ENCODE measurements around the gene TBC1D22A.
"Not testable (repeated sequence)": the region's sequence is repeated elsewhere in the genome, so short reads cannot be mapped to it uniquely, and the experiment has no call there.

TBC1D22A gene

GRCh38 chr22:47038206-47038835 is 275.9 kb downstream of the TBC1D22A start:
- DNase-seq = no peak

GRCh38 chr22:47039356-47039755 is 276.9 kb downstream of the TBC1D22A start:
- no peak for DNase-seq

DNA sequence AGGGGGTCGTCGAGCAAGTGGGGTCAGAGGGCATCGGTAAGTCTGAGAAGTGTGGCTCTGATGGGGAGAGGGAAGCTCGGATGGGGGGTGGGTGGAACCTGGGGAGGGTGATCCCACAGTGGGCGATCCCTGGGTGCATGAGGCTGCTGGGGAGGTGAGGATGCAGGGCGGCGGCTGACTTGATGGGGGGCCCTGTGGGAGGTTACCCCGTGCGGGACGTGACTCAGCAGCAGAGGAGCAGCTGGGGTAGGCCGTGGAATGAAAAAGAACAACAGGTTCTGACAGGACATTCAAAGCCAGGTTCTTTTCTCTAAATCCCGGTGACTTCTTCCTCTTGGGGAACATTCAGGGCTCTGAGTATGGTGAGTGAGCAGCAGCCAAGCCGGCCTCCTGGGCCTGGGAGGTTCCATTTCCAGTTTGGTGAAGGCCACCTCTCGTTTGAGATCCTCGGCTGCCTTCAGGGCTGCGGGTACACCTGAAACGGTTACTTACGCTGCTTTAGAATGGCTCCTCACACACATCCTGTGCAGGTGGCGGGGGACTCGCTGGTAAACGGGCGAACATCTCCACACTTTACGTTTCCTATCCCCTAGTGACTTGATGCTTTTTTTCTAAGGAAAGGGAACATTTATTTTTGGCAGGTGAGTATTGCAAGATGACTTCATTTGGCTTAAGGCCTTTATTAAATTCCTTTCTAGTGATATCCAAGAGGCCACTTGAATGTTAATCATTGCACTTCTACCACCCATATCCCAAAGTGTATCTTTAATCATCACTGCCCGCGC is 278.2 kb downstream of the TBC1D22A start:
- DNase-seq = no peak

- no peak for DNase-seq
Measured at GRCh38 chr22:47041271-47042115, 279.0 kb downstream of the TBC1D22A start.

GRCh38 chr22:47042116-47042825 is 279.8 kb downstream of the TBC1D22A start:
- DNase-seq = no peak

DNA sequence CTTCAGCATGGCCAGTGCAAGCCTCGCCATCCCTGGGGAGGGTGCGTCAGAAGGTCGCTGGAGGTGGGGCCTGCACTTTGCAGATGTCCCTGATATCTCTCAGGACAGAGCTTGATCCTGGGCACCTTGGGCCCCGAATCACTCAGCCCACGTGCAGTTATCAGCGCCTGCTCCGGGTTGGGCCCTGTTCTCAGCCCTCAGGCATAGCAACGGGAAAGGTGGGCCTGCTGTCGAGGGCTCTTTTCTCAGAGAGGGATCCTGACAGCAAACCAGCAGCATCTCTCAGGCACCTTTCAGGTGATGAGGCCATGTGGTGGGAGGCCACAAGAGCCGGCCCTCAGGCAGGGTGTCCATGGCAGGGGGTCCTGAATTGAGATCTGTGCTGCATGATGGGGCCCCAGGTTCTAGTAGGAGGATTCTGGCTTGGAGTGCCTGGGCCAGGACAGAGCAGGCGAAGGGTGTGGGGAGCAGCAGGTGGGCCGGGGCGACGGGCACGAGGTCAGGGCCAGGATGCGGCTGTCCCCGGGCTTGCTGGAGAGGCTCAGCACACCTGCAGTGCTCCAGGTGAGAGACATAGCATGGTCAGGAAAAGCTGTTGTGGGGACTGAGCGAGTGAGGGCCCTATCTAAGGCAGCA is 280.5 kb downstream of the TBC1D22A start:
- no peak for DNase-seq

DNA sequence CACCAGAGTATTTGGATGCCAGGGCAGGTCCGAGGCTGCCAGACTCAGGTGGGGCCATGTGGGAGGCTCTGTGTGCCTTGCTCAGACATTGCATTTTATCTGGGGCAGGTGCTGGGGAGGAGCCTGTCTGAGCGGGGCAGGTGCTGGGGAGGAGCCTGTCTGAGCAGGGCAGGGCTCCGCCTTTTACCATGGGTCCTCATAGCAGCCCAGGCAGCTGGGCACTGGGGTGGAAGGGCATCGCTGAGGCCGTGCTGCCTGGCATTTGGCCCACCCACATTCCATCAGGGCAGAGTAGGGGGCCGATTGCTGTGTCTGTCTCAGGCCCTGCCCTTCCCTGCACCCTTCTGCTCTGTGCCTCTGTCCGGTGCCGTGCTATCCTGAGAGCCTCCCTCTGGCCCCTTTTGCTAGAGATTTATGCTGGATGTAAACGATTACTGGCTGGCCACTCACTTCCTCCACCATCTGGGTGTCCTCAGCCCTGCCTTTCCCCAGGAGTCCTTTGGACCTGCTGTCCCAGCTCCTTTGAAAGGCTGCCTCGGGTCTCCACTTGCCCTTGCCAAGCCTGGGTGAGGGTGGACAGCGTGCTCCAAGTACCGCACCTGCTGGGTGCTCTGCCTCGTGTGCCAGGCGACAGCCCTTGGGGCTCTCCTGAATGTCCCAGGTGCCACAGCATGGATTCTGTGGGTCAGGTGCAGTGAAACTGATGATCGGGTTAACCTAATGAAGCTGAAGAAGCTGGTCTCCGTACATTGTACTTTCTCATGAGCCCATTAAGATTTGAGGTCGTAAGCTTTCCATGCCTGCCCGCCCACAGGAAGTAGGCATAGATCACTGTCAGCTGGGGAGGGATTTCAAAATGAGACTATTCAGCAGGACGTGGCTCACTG is 281.6 kb downstream of the TBC1D22A start:
- peak; percentile 78 for DNase-seq

GRCh38 chr22:47044722-47045535 is 282.5 kb downstream of the TBC1D22A start:
- DNase-seq = no peak

GRCh38 chr22:47045691-47046410 is 283.4 kb downstream of the TBC1D22A start:
- DNase-seq = no peak

DNA sequence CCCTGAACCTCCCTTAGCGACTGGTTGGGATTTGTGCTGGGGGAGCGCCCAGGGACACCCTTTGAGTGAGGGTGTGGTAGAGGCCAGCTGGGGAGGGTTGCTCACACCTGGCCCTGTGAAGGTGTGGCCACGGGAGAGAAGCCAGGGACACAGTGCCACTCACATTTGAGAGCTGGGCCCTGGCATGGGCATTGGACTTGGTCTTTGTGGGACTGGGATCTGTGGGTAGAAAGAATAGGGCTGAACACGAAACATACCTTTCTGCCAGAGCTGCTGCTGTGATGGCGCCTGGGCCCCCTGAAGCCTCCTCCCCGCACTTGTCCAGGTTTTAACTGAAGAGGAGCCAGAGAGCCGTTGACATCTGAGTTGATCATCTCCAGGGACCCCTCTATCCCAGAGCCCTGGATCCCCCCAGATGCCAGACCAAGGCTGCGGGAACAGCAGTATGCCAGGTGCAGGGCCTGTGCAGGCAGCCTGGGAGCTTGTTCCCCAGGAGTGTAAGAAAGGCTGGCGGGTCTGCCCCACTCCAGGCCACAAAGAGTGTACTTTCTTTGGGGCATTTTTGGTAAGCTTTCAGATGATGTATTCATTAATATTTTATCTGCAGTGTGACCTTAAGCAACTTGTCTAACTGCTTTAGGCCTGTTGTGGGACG is 284.1 kb downstream of the TBC1D22A start:
- no peak for DNase-seq

DNA sequence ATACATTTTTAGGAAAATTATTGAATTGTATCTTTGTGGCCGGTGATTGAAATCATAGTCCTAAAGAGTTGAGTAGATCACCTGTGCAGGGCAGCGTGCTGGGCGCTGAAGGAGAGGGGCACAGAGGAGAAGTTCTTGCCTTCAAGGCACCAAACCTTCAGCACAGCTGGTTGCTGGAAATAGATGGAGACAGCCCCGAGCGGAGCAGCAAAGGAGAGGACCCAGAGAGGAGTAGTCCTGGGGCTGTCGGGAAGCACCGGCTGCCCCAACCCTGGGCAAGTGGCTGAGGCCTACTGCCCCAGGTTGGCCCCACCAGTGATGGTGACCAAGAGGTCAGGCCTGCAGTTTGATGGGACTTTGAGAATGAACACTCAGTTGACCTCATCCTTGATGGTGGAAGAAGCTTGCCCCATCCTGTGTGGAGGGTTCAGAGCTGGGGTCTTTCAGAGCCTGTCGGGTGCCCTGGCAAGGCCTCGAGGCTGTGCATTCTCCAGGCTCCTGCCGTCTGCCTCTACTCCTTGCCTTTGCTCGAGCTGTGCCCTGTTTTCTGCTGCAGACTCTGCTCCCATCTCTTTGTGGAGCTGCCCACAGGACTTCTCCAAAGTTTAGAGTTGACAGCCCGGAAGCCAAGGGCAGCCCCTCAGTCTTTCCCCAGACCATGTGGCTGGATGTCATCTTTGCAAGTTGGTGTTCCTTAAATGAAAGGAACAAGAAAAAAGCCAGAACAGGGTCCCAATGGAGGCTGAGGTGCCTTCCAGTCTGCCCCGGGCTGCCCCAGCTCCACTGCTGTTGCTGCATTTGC is 285.1 kb downstream of the TBC1D22A start:
- DNase-seq = no peak

GRCh38 chr22:47048123-47049077 is 285.9 kb downstream of the TBC1D22A start:
- DNase-seq = no peak

DNA sequence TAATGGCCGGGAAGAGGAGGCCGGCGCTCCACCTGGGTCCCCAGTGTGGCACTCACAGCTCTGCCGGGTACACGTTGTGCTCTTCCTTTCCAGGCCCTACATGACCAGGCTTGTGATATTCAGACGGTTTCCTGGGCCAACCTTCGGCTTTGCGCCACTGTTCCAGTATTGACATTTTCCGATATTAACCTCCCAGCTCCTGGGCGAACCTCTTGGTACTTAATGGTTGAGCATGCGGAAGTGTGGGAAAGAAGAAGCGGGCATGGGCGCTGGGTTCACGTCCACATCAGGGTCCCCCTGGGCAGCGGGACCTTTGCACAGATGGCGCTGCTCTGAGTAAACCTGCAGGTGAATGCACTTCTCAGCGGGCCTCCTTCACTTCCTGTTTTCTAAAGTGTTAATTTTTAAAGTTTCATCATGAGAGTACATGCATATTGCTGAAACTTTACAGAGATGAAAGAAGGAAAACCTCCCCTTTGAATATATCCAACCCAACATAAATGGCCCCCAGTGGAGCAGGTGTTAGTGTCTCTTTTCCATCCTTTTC is 286.7 kb downstream of the TBC1D22A start:
- DNase-seq = no peak

DNA sequence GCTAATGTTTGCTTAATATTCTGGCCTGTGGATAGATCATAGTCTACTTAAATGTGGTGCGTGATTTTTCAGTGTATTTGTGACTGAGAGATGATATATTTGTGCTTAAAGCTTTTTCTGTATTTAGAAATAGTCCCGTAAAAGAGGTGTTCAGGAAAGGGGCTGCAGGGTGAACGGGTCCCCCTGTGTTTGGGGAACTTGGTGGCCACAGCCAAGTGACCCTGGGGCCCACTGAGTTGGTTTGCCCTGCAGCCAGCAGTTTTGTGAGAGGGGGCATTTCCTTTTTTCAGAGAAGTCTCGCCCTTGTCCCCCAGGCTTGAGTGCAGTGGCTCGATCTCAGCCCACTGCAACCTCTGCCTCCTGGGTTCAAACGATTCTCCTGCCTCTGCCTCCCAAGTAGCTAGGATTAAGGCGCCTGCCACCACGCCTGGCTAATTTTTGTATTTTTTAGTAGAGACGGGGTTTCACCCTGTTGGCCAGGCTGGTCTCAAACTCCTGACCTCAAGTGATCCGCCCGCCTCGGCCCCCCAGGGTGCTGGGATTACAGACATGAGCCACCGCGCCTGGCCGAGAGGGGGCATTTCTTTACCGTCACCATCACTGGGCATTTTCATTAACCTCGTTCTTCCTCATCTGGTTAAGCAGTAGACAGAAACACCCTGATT is 287.4 kb downstream of the TBC1D22A start:
- not testable (repeated sequence) for DNase-seq

DNA sequence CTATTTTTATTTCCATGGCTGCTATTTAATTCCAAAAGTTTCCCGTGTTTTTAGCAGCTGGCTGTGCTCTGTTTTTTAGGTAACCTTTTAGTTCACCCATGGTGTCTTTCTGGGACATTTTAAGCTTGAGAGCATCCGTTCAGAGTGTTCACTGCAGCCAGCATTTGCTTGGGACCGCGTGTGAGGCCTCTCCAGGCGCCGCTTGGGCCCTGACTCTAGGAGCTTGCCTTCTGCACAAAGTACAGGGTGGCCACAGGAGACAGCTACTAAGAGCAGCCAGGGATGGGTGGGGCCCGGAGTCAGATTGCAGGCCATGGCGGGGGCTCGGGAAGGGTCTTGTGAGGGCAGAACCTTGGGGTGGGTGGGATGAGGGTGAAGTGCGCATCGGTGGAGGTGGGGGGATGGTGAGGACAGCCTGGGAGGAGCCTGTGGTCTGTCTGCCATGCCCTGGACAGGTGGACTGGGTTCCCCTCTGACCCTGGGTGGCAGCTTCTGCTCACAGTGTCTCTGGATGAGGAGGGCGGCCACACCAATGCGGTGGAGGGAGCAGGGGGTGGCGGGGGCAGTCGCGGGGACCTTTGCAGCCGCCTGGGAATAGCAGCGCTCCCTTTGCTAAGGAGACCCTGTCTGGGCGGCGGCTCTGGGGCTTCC is 288.1 kb downstream of the TBC1D22A start:
- DNase-seq = no peak
